Fibroblast of pulmonary artery (primary cell): ENCODE results near the gene HIVEP3.

Source experiments
- DNase-seq: peaks from one replicate; pipeline ENCODE4 v3.0.0-alpha.2; 2010; ENCODE audit warnings: low read depth
- H3K4me3 ChIP-seq: replicated peaks from 2 replicates; pipeline ENCODE4 v1.5.1; 2011; ENCODE audit warnings: low read depth, mild to moderate bottlenecking, control low read depth, low read length, moderate library complexity
- TF ChIP-seq, protein P1 (sequence below): IDR thresholded peaks from 2 replicates; pipeline ENCODE4 v1.5.1; 2011; ENCODE audit warnings: mild to moderate bottlenecking, control low read depth, low read length, inconsistent platforms; ENCODE audit errors: missing control alignments

The HIVEP3 gene

DNA sequence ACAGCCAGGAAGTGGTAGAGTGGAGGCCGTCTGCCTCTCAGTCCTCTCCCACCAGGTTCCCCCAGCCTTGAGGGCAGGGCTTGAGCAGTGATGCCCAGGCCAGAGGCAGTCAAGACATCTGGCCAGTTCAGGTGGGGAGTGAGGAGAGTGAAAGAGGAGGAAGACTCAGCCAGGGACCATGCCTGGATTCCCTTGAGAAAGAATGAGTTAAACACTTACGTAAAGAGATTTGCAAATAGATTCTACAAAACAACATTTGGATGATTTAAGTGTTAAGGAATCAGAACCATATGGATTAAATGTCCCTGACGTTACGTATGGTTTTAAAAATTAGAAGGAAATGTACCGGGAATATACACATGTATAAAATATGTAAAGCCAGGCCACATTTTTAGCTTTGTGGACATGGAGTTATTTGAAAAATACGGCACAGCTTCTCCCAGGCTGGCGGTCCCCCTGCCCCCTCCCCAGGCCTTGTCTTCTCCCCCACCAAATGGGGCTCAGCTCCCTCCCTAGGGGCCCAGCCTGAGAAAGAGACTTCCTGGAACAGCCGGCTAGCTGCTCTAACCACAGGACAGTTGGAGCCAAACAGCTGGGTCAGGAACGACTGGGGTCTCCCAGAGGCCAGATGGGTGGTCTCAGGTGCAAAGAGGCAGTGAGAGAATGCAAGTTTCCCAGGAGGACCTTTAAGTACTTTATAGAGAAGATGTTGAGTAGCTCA is 245.9 kb downstream of the HIVEP3 start:
- H3K4me3 ChIP-seq: no peak overlapping the region
- no peak for DNase-seq
- TF ChIP-seq, protein P1, sequence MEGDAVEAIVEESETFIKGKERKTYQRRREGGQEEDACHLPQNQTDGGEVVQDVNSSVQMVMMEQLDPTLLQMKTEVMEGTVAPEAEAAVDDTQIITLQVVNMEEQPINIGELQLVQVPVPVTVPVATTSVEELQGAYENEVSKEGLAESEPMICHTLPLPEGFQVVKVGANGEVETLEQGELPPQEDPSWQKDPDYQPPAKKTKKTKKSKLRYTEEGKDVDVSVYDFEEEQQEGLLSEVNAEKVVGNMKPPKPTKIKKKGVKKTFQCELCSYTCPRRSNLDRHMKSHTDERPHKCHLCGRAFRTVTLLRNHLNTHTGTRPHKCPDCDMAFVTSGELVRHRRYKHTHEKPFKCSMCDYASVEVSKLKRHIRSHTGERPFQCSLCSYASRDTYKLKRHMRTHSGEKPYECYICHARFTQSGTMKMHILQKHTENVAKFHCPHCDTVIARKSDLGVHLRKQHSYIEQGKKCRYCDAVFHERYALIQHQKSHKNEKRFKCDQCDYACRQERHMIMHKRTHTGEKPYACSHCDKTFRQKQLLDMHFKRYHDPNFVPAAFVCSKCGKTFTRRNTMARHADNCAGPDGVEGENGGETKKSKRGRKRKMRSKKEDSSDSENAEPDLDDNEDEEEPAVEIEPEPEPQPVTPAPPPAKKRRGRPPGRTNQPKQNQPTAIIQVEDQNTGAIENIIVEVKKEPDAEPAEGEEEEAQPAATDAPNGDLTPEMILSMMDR: no peak

DNA sequence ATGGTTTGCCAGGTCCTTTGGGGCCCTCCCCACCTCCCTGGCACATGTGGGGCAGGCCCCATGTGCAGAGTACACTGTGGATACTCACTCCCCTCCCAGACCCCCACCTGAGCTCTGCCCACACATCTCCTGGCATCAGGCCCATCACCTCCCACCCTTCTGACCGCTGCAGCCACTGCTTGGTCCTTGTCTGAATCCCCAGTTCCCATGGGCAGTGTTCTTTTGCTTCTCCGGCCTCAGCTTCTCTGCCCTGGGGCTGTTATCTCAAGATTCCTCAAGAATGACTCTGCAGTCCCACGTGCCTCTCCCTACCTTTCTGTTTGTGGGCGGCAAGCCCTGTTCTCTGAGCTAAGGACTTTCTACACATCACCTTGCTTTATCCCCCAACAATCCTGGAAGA is 246.5 kb downstream of the HIVEP3 start:
- TF ChIP-seq, protein P1: no peak
- DNase-seq: peak; percentile 63
- H3K4me3 ChIP-seq: no peak overlapping the region

DNA sequence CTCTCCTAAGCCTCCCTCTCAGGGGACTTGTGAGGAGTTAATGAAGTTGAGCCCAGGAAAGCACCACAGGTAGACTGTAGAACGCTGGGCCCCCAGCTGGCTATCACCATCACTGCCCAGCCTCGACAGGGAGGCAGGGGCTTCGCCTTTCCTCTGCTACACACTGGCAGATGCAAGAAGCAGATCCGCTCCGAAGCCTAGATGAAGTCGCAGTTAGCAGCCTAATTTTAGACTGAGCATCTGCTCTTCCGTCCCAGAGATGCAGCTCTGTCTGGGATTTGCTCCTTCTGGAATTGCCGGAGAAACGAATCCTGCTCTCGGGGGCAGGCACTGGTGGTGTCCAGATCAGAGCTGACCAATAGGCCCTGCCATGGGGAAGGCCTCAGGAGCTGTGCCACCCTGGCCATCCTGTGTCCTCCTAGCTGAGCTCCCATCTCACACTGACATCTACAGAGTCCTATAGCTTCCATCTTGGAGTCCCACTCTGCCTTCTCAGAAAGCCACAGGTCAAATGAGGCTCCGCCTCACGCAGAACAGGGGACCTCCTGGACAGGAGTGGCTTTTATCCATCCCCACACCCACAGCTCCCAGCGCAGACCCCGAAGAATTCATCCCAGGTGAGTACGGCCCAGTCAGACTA is 247.5 kb downstream of the HIVEP3 start:
- TF ChIP-seq, protein P1: no peak
- no peak for DNase-seq
- no peak overlapping the region for H3K4me3 ChIP-seq

DNA sequence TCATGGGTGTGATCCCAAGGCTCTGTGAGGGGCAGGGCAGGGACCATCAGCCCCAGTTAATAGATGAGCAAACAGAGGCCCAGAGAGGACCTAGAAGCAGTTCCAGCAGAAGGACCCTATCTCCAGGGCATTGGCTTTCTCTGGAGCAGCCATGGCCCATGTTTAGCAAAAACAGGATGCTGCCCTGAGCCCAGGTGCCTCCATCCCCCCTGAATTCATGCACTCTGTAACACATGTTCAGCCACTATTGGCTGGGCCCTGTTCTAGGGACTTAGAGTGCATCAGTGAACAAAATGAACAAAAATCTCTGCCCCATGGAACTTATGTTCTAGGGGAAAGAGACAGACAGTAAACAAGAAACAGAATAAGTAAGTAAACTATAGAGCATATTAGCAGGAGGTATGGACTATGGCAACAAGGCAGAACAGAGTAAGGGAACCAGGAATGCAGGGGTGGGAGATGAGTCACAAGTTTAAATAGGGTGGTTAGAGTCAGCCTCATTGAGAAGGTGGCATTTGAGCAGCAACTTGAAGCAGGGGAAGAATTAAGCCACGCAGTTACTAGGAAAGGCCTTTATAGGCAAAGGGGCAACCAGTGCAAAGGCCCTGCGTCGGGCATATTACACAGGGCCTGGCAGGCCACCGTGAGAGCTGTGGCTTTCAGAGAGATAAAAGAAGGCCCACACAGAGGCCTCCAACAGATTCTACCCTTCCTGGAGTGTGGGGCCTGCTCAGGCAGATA is 248.3 kb downstream of the HIVEP3 start:
- H3K4me3 ChIP-seq: no peak overlapping the region
- TF ChIP-seq, protein P1: no peak
- DNase-seq: no peak

DNA sequence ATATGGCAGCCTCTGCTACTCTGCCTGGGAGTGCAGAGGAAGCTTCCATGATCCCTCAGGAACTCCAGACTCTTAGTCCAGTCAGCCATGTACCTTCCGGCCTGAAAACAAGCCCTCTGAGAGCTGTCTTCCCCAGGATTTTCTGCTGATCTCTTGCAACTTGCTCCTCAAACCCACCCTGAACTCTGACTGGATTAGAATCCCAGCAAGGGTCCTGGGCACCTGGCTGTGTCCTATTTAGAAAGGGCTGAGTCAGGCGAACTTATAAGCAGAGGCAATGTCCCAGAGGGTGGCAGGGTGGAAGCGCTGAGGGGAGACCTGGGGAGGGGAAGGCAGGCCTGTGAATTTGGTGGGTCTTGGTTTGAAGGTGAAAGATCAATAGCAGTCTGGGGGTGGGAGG is 249.8 kb downstream of the HIVEP3 start:
- H3K4me3 ChIP-seq: no peak overlapping the region
- DNase-seq: no peak
- TF ChIP-seq, protein P1: no peak

DNA sequence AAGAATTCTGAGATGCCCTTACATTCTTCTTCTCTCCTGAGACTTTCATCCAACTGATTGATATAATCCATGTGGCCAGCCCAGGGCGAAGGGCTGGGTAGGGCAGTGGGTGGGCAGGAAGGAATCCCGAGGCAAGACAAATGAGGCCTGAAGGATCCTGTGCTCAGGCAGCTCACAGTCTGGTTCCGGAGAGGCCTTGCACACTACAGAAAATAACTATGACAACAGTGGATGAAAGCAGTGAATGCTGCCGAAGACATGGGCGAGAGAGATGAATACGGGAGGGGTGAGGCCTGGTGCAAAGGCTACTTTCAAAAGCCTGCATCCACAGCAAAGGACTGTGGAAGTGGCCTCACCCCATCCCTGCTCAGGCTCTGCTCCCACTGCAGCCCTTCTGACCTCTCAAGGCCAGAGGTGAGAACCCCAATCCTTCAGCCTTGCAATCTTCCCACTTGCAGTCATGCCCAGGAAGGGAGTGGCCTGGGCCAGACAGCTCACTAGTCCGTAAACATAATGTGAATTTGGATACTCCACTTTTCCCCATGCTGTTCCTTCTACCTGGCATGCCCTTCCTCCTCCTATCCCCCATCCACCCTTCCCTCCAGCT is 250.6 kb downstream of the HIVEP3 start:
- TF ChIP-seq, protein P1: no peak
- H3K4me3 ChIP-seq: no peak overlapping the region
- DNase-seq: no peak
